HepG2 (cell line): ENCODE measurements around the gene AEN. TPM values are rescaled to one million over a fixed set of nuclear protein-coding genes. Genes with fewer than 3 reads are reported as not detected.

ENCODE experiments used
- GMEB1 ChIP-seq: sonication (generic); formaldehyde crosslinking; IDR thresholded peaks from 2 replicates; pipeline ENCODE4 v1.5.1; 2020; ENCODE audit warnings: missing genetic modification reagents, mild to moderate bottlenecking, borderline replicate concordance
- HNF1A ChIP-seq, 2 experiments: sonication (generic) in 1 of 2; formaldehyde crosslinking in 1 of 2; IDR thresholded peaks; 2 replicates each; pipeline versions ENCODE4 v1.4.0 to v1.6.1; 2016 to 2020; ENCODE audit warnings: borderline replicate concordance in 1 of 2, low read depth in 1 of 2, mild to moderate bottlenecking in 1 of 2, missing genetic modification reagents in 1 of 2
- HNF4G ChIP-seq, 2 experiments: sonication (generic) in 1 of 2; formaldehyde crosslinking in 1 of 2; IDR thresholded peaks; 2 replicates each; pipeline versions ENCODE4 v1.4.0 to v1.6.1; 2011 to 2020; ENCODE audit warnings: borderline replicate concordance in 2 of 2, low read depth in 2 of 2, mild to moderate bottlenecking in 2 of 2, low read length in 1 of 2, missing genetic modification reagents in 1 of 2, moderate library complexity in 1 of 2
- HOXA7 ChIP-seq: sonication (generic); formaldehyde crosslinking; IDR thresholded peaks from 2 replicates; pipeline ENCODE4 v1.8.1; 2022; ENCODE audit warnings: mild to moderate bottlenecking, missing genetic modification reagents, moderate library complexity
- IRF1 ChIP-seq: sonication (generic); formaldehyde crosslinking; IDR thresholded peaks from 2 replicates; pipeline ENCODE4 v1.4.0; 2020; ENCODE audit warnings: low read depth, mild to moderate bottlenecking, missing genetic modification reagents
- MBNL3 ChIP-seq: fragments of 250-450 bp; sonication (Bioruptor Pico); conservative IDR thresholded peaks from 2 replicates; pipeline ENCODE4 v1.8.0; 2022; ENCODE audit warnings: mild to moderate bottlenecking, inconsistent platforms
- PAXIP1 ChIP-seq: sonication (generic); formaldehyde crosslinking; conservative IDR thresholded peaks from 2 replicates; pipeline ENCODE4 v1.4.0; 2020; ENCODE audit warnings: mild to moderate bottlenecking, missing genetic modification reagents, moderate library complexity
- PCBP1 ChIP-seq: fragments of 200-400 bp; formaldehyde crosslinking; IDR thresholded peaks from 2 replicates; pipeline ENCODE4 v1.6.1; 2017; ENCODE audit warnings: mild to moderate bottlenecking, low read depth, low read length, borderline replicate concordance
- PITX1 ChIP-seq: sonication (generic); formaldehyde crosslinking; IDR thresholded peaks from 2 replicates; pipeline ENCODE4 v1.5.1; 2020; ENCODE audit warnings: mild to moderate bottlenecking, missing genetic modification reagents
- ZNF510 ChIP-seq: sonication (generic); formaldehyde crosslinking; IDR thresholded peaks from 2 replicates; pipeline ENCODE4 v1.4.0; 2020; ENCODE audit warnings: low read depth, mild to moderate bottlenecking, missing genetic modification reagents
- ZNF547 ChIP-seq: sonication (generic); formaldehyde crosslinking; IDR thresholded peaks from 2 replicates; pipeline ENCODE4 v1.5.1; 2020; ENCODE audit warnings: mild to moderate bottlenecking, missing genetic modification reagents
- ZNF597 ChIP-seq: sonication (generic); formaldehyde crosslinking; IDR thresholded peaks from 2 replicates; pipeline ENCODE4 v1.5.0; 2020; ENCODE audit warnings: missing genetic modification reagents
- ZNF605 ChIP-seq: sonication (generic); formaldehyde crosslinking; IDR thresholded peaks from 2 replicates; pipeline ENCODE4 v1.8.0; 2022; ENCODE audit warnings: mild to moderate bottlenecking, missing genetic modification reagents
- ZNF644 ChIP-seq: IDR thresholded peaks from 2 replicates; pipeline ENCODE4 v1.6.1; 2016; ENCODE audit warnings: low read depth
- ZNF652 ChIP-seq: IDR thresholded peaks from 2 replicates; pipeline ENCODE4 v1.6.1; 2016; ENCODE audit warnings: low read depth, borderline replicate concordance
- polyA plus RNA-seq, 8 experiments: library from polyadenylated mRNA; depleted of rRNA in 3 of 8; stranded (reverse) in 7 of 8; unstranded in 1 of 8; fragments of >200 nt; fragmentation: Illumina TruSeq in 4 of 8; extraction: Trizol in 4 of 8; gene quantifications; 2 replicates each; pipeline versions ENCODE4 v1.2.1 to v1.2.3, GENCODE V29; 2011 to 2016; ENCODE audit warnings: low read depth in 4 of 8, missing spikeins in 1 of 8, mixed read lengths in 1 of 8; ENCODE audit not compliant: insufficient read depth in 1 of 8
- total RNA-seq, 5 experiments: library from RNA; depleted of rRNA; stranded (reverse); fragments of >200 nt; fragmentation: Illumina TruSeq; extraction: Trizol; gene quantifications; 2 replicates each; pipeline ENCODE4 v1.2.3, GENCODE V29; 2016; ENCODE audit warnings: low read depth in 1 of 5

Gene AEN
- total and polyA plus RNA-seq, 2 of the 13 experiments (the other 11 are each of a cell fraction or from before 2014, with no cell fraction given): 51.3 to 118 TPM

- TF ChIP-seq MBNL3 (CRISPR knock-in tag) (no peak), ZNF605 (CRISPR knock-in tag) (no peak), IRF1 (CRISPR knock-in tag) (no peak), HOXA7 (CRISPR knock-in tag) (no peak), ZNF597 (CRISPR knock-in tag) (no peak), PITX1 (CRISPR knock-in tag) (0 out of 2 replicates have a peak, but pooled peaks have one; percentile 33), ZNF644 (0 out of 2 replicates have a peak, but pooled peaks have one; percentile 30), GMEB1 (CRISPR knock-in tag) (no peak), ZNF547 (CRISPR knock-in tag) (no peak), PAXIP1 (CRISPR knock-in tag) (0 out of 2 replicates have a peak, but pooled peaks have one; percentile 17), ZNF510 (CRISPR knock-in tag) (no peak), HNF1A (IDR thresholded peaks at IDR 0.05; ENCODE audit: low read depth) (no peak), HNF1A (CRISPR knock-in tag; IDR thresholded peaks at IDR 0.05; ENCODE audit: borderline replicate concordance) (no peak), ZNF652 (CRISPR knock-in tag) (no peak), HNF4G (IDR thresholded peaks at IDR 0.05; ENCODE audit: borderline replicate concordance, low read depth, low read length) (peak; percentile 41; the same call in 1 of the 2 replicates), HNF4G (CRISPR knock-in tag; IDR thresholded peaks at IDR 0.05; ENCODE audit: borderline replicate concordance, low read depth) (no peak), PCBP1 (no peak)
Observed at GRCh38 chr15:88615303-88616107, 5.6 kb upstream of the AEN start (continued).
